ENCODE measurements around the gene NEK6.
A peak's percentile ranks its signal among the peaks of the same experiment; 100 is the strongest.

The NEK6 gene

DNA sequence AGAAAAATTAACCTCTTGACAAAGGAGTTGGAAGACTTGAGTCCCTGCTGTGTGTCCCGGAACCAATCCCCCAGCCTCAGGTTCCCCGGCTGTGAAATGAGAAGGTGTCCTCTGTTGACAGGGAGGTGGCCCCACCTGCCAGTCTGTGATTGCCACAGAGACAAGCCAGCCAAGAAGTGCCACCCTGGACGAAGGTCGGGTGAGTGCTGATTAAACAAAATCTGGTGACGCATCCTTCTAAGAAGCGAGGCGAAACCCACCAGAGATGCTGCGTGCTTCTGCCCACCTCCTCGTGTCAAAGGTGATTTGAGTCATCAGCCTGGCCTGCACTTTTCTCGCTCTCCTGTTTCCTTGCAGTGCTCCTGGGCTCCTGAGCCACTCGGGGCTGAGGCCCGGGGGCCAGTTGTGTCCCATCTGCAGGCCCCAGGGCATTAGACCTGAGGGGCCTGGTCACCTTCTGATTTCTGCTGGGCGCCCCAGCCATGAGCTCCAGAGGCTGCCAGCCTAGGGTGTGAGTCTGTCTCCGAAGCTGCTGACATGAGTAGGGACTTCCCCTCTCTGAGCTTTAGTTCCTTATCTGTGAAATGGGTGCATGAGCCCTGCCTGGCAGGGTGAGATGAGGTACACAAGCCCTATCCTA, 28.7 kb downstream of the NEK6 start:
- intact Hi-C loops (cut with DNase I) = no loop called here
- DNase-seq = no peak

DNA sequence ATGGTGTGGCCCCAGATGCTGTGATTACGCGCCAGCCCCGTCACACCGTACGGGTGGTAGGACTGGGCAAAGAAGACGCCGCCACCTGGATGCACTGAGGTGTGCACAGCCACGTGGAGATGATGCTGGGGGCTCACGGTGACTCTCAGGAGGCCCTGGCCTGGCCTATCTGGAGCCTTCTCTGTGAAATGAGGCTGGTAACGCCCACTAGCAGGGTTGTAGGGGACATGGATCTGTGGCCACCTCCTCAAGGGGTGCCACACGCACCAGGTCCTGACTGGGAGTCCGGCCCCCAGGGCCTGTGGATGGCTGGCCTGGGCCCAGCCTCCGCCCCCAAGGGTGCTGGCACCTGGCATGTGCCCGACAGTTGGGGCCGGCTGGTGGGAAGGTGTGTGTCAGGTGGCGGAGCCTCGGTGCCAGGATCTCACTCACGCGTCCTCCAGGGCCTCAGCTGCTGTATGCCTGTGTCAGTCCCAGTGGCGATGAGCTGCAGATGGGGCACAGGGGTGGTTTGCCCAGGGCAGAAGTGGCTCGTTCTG, 32.4 kb downstream of the NEK6 start:
- no peak for DNase-seq
- intact Hi-C loops (cut with DNase I) = loop anchor here (5.0 kb wide), 1 partner anchor 163 kb away; no protein-coding TSS in a partner anchor

DNA sequence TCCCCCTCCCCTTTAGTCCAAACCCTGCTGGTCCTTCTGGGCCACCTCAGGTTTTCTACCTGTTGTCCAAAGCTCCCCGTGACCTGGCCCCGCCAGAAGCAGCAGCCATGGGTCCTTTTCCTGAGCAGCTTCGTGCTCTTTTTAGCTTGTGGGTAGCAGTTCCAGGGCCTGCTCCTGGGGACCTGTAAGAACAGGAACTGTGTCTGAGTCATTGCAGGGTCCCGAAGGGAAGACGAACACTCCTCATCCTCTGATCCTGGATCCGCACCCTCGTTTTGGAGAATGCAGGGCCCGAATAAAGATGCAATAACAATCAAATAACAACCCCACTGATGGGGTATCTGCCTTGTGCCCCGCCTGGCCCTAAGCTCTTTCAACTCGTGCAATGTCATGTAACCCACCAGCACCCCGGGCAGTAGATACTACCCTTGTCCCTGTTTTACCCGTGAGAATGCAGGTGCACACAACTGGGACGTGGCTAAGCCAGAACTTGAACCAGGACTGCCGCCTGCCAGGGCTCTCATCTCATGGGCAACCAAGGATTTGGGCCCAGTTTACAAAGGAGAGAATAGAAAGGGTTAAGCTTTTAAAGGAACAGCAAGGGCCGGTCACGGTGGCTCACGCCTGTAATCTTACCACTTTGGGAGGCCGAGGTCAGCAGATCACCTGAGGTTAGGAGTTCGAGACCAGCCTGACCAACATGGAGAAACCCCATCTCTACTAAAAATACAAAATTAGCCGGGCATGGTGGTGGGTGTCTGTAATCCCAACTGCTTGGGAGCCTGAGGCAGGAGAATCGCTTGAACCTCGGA, 33.2 kb downstream of the NEK6 start:
- intact Hi-C loops (cut with DNase I) = loop anchor here (5.0 kb wide), 1 partner anchor 164 kb away; no protein-coding TSS in a partner anchor
- no peak for DNase-seq

DNA sequence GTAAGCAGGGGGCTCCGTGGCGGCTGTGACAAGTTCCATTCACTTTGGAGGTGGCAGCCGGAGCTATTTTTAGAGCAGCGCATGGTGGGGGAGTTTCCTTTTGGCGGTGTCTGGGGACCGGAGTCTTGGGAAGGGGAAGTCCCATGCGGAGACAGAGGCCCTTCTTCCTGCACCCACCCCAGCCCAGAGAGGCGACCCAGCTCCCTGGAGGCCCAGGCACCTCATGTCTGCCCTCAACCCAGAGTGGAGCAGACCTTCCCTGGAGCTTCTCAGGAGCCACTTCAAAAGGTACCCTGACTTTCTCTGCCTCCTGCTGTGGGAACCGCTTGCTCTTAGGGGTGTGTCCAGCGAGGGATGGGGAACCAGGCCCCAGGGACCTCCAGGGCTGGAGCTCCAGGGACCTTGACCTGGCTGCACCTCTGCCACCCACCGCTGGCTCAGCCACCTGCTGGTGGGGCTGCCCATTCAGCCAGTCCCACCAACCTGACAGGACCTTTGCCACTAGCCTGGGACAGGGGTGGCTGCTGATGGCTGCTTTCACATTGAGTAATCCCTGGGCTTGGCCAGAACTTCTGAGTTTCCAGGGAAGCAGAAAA, 34.1 kb downstream of the NEK6 start:
- peak in 31 of 42 donors; percentile 21 to 71 (median 52) for DNase-seq
- intact Hi-C loops (cut with DNase I) = loop anchor here (5.0 kb wide), 1 partner anchor 165 kb away; no protein-coding TSS in a partner anchor

DNA sequence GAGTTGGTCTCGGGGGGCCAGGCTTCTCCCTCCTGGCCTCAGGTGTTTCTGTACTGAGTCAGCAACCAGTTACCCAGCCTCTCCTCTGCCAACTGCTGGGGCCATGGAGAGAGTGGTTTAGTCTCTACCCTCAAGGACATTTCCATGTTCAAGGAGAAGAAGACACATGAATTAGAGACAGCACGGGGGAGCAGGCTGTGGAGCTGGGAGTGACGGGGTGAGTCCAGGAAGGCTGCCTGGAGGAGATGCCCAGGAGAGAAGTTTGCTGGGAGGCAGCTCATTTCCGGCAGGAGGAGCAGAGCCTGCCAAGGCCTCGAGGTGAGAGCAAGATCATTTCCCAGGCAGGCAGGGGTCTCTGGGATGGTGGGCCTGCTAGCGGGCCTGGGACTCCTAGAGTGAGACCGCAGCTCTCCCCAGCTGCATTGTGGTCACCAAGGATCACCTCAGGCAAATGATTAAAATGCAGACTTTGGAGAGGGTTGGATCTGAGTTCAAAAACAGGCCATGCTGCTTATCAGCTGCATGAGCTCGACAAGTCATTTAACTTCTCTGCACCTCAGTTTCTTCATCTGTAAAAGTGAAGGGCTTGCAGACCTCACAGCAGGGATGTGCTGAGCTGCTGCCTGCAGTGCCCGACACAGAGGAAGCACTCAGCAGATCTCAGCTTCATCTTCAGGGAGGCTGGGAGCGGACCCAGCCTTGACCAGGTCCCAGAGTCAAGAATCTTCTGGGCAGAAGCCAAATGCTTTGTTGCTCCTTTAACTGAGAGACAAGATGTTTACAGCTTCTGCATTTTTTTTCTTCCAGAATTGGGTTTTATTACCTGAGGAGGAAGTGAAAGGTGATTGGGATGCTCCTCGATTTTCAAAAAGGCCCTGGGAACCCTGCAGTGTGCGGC, 35.2 kb downstream of the NEK6 start:
- DNase-seq = no peak
- intact Hi-C loops (cut with DNase I) = loop anchor here (5.0 kb wide), 1 partner anchor 166 kb away; no protein-coding TSS in a partner anchor

DNA sequence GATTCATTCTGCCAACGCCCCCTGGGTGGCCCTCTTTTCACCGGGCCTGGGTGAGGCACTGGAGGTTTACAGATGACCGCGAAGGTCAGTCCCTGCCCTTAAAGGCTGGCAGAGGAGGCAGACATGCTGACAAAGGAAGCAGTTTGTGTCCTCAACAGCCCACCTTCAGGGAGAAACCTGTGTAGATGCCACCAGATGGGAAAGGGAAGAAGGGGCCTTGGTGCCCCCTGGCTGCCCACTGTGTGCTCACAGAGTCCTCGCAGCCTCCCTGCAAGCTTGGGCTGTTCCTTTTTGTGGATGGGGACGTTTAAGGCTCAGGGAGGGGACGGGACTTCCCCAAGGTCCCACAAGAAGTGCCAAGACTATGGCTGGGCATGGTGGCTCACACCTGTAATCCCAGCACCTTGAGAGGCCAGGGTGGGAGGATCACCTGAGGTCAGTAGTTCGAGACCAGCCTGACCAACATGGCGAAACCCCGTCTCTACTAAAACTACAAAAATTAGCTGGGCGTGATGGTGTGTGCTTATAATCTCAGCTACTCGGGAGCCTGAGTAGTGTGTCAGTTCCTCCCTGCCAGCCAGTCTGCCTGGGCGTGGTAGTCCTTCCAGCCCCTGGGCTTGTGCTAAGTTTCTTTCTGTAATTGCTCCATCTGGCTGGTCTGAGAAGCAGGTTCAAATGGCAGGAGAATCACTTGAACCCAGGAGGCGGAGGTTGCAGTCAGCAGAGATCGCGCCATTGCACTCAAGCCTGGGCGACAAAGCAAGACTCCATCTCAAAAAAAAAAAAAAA, 36.2 kb downstream of the NEK6 start:
- intact Hi-C loops (cut with DNase I) = loop anchor here (5.0 kb wide), 1 partner anchor 167 kb away; no protein-coding TSS in a partner anchor
- DNase-seq = peak in 4 of 42 donors; percentile 40 to 81 (median 56)

DNA sequence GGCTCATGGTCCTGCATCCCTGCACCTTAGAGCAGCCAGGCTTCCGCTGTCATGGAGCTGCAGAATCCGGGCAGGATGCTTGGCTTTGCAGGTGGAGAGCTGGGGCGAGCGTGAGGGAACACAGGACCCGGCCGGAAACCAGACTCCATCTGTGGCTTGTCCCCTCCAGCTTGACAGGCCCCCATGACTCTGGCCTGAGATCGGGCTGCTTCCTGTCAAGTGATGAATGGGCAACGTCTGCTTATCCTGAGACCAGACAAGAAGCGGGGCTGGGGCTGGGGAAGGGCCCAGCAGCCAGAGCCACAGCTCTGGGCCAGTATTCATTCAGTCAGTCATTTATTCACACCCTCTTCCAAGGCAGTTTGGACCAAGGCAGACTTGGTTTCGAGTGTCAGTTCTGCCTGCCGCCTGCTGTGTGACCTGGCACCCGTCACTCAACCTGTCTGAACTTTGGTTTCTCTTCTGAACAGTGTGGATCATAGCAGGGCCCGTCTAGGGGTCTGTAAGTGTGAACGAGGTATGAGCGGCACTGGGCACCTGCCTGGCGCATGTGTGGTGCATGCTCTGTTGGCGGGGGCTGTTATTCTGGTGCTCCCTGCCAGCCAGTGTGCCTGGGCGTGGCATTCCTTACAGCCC, 37.5 kb downstream of the NEK6 start:
- intact Hi-C loops (cut with DNase I) = no loop called here
- DNase-seq = no peak

DNA sequence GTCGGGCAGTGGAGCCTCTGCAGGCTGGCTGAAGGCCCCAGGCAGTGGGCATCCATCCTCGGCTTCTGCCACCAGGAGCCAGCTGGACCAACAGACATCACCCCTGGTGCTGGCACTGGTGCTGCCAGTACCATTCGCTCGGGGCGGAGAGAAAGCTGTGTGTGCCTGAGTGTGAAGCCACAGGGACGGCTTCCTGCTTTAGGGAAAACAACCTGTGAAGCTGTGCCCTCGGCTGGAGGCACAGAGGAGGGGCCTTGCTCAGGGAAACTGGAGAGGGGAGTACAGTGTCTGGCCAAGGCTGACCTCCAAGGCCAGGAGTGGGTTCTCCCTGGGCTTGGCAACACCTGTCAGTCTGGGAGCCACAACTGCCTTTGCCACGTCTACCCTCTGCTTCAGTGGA, 38.3 kb downstream of the NEK6 start:
- intact Hi-C loops (cut with DNase I) = no loop called here
- DNase-seq = peak in 12 of 42 donors; percentile 24 to 54 (median 36)

DNA sequence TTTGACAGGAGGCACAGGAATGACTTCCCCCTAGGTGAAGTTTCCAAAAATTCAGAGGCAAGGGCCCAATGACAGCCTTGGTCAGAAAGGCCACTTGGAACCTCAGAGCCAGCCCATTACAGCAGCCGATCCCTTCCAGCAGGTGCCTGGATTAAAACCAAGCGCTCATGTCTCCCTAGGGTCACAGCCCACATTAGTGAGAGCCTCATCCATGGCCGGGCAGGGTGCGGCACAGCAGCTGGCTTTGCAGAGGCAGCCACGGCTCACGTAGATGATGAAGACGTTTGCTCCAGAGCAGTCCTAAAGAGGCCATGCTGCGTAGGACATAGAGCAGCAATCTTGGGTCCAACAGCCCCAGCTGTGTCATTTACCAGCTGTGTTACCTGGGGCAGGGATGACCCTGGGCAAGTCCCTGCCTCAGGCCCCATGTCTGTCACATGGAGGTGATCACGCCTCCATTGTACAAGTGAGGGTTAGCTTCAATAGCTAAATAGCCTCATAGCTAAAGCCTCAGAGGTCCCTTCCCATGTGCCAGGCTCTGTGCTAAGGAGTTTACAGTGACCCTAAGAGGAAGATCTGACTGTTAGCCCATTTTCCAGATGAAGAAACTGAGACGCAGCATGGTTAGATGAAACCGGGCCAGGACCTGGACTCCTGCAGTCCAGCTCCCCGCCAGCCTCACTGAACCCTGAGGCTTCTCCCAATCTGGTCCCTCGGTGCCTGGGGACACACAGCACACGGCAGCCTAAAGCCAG, 39.2 kb downstream of the NEK6 start:
- intact Hi-C loops (cut with DNase I) = no loop called here
- DNase-seq = no peak

DNA sequence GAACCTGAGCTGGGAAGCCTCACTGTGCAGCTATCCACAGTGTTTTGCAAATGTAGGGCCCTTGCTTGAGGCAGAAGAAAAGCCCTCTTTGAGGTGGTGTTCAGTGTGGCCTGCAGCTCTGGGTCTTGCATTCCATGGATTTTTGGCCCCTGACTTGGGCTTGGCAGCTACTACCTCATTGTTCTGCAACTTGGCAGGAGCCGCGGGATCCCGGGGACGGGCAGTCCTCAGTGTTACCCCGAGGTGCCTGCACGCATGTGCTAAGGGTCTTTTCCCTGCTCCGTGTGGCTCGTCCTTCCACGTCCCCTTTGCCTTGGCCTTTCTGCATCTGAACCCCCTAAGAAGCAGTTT, 39.8 kb downstream of the NEK6 start:
- peak in 41 of 42 donors; percentile 36 to 84 (median 68) for DNase-seq
- intact Hi-C loops (cut with DNase I) = no loop called here

DNA sequence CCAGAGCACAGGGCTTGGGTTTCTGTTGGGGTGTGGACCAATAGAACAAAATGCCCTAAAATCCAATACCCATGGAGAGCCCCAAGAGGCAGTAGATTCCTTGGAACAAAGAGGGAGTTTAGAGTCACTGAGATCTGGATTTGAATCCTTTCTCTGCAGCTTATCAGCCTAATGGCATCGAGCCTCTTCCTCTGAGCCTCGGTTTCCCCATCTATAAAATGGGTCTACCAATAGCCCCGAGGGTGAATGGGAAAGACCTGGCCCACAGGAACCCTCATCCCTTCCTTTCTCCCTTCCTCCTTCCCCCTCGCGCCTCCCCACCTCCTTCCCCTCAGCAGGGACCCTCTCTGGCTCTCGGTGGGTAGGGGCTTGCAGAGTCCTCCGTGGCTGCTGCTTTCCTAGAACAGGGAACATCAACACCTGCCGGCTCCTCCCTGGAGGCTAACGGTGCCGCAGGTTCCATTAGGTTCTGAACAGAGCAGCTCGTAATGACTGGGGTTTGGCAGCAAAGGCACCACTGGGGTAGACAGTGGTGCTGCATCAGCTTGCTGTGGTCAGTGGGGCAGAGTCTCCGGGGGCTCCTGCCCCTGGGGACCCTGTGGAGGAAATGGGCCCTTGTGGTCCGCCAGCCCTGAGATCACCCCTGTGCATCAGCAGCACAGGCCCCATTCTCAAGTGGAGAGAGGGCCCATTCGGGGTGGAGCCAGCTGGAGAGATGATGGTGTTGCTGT, 40.3 kb downstream of the NEK6 start:
- DNase-seq = no peak
- intact Hi-C loops (cut with DNase I) = no loop called here

DNA sequence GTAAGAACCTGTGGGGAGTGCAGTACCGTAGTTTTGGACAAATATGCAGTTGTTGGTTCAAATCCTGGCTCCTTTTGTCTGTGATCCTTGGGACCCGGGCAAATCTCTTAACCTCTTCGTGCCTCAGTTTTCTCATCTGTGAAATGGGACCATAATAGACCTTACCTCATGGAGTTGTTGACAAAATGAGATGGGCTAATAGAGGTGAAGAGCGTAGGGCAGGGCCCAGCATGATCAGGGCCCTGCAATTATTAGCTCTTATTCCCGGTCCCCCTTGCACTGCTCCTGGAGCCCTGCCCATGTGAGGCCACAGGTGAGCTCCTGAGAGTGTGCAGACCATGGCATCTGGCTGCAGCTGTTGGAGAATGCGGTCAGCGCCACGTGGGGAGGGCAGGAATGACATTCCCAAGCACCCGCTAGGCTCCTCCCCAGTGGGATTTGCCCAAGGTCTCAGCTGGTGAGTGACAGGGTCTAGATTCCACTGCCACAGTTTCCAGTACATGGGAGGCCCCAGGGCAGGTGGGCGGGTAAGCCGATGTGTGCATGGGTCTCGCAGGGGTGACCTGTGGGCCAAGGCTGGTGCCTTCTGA, 41.0 kb downstream of the NEK6 start:
- DNase-seq = no peak
- intact Hi-C loops (cut with DNase I) = no loop called here

DNA sequence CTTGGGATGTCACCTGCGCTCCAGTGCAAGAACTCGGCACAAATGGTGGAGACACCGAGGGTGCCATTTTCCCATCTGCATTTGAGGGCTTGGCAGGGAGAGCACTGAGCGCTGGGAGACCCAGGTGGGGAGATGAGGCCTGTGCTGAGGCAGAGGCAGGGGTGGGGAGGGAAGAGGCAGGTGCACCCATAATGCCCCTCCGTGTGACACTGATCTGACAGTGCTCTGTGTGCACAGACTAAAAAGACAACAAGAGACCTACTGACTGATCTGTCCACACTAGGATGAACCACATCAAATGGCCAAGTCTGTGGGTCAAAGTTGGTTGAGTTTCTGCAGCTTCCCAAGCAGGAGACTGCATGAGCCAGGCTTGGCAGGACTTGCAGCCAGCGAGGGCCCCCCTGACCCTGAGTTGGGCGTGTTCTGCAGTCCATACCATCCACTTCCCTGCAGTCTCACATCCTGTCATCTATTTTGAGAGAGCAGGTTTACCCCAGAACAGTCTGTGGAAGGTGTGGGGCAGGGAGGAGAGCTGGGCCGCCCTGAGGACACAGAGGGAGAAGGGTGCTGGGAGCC, 41.9 kb downstream of the NEK6 start:
- intact Hi-C loops (cut with DNase I) = no loop called here
- DNase-seq = no peak

DNA sequence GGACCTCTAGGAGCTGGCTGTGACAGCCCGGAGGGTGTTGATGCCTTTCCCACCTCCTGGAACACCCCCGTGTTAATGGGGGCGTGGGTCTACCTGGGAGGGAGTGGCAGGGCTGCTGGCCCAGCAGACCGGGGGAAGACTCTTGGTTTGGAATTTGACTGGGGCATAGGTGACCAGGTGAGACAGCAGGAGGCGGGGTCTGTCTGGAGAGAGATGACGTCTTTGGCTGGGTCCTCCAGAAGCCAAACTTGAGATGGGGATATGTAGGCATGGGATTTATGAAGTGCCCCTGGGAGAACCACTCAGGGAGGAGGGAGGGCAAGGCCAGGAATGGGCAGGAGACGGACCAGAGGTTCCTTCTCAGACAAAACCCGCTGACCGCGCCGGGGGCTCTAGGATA, 42.6 kb downstream of the NEK6 start:
- no peak for DNase-seq
- intact Hi-C loops (cut with DNase I) = no loop called here

DNA sequence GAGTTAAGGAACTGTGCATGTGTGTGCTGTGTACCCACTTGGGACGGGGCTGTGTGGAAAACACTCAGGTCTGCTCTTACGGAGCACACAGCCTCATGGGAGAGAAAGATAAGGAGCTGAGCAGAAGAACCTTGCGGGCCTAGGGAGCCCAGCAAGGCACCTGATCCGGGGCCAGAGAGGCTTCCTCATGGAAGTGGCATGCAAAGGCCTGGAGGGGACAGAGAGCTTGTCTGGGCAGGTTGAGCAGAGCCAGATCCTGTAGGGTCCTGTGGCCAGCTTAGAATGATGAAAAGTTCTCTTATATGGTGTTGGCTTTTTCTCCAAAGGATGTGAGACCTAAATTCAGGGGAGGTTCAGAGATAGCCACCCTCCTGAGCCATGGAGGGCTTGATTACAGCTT, 45.2 kb downstream of the NEK6 start:
- intact Hi-C loops (cut with DNase I) = no loop called here

DNA sequence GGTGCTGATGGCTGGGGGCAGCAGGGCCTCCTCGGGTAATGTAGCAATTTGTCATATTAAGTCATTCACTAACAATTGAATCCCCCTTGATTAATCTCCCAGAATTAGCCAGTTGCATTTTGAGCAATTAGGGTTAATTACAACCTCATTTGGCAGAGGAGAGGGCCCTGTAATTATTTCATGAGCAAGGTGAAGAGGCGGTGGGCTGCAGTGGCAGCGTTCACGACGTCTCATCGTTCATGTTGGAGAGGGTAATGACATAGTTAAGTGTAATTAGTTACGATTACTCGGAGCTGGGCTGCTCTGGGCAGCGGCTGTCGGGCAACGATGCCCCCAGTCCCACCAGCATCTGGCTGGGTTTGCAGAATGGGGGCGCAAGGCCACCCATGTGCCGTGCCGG, 46.0 kb downstream of the NEK6 start:
- no peak for DNase-seq
- intact Hi-C loops (cut with DNase I) = no loop called here

More for the DNA sequence above, 45.2 kb downstream of the NEK6 start:
- DNase-seq = no peak

Measured in head of caudate nucleus (tissue), 42 donors.